ENCODE data around the gene CRYGB. TPM values are rescaled to one million over a fixed set of nuclear protein-coding genes. Genes with fewer than 3 reads are reported as not detected.

CRYGB gene
- total and polyA plus RNA-seq, 10 of the 15 experiments (the other 5 are each of a cell fraction or from before 2014, with no cell fraction given), result not detected

DNA sequence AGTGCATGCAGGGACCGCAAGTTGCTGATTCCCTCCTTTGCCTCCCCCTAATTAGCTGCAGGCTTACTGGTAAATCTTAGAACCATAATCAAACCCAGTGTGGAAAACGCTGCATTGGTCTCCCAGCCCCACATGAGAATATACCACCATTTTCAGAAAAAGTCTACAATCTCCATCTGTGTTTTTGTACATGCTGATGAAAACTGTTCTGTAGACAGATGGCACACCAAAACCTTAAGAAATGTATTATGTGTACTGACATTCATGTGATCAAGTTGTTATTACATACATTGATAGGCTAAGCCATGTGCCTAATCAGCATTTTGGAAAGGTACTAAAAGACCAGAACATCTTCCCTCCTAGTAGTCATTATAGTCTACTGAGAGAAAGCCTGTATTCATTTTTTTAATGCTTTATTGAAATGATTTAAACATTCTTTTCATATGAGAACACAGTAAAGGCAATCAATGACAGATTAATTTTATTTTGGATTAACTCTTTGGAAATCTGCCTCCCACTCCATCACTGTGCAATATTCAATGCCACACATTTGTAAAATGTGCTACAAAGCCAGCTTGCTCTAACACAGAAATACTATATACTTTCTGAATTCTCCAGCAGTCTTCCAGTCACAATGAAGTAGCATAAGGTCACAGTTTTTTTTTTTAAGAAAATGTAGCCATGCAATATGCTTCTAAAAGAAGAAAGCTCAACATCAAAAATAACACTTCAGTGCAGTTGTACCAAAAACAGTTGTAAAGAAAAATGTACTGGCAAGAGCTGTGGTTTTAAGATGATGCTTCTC is 19.2 kb upstream of the CRYGB start (continued):
- TF ChIP-seq, protein P1, sequence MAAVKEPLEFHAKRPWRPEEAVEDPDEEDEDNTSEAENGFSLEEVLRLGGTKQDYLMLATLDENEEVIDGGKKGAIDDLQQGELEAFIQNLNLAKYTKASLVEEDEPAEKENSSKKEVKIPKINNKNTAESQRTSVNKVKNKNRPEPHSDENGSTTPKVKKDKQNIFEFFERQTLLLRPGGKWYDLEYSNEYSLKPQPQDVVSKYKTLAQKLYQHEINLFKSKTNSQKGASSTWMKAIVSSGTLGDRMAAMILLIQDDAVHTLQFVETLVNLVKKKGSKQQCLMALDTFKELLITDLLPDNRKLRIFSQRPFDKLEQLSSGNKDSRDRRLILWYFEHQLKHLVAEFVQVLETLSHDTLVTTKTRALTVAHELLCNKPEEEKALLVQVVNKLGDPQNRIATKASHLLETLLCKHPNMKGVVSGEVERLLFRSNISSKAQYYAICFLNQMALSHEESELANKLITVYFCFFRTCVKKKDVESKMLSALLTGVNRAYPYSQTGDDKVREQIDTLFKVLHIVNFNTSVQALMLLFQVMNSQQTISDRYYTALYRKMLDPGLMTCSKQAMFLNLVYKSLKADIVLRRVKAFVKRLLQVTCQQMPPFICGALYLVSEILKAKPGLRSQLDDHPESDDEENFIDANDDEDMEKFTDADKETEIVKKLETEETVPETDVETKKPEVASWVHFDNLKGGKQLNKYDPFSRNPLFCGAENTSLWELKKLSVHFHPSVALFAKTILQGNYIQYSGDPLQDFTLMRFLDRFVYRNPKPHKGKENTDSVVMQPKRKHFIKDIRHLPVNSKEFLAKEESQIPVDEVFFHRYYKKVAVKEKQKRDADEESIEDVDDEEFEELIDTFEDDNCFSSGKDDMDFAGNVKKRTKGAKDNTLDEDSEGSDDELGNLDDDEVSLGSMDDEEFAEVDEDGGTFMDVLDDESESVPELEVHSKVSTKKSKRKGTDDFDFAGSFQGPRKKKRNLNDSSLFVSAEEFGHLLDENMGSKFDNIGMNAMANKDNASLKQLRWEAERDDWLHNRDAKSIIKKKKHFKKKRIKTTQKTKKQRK (IDR thresholded peaks at IDR 0.05; ENCODE audit: low read depth, low read length), result no peak
- TF ChIP-seq BACH1 (IDR thresholded peaks at IDR 0.05; ENCODE audit: borderline replicate concordance) (no peak), WRNIP1 (IDR thresholded peaks at IDR 0.05; ENCODE audit: borderline replicate concordance, low read depth, low read length) (no peak), GABPA (IDR thresholded peaks at IDR 0.05; ENCODE audit: low read depth) (no peak)
- TF ChIP-seq, protein P2, sequence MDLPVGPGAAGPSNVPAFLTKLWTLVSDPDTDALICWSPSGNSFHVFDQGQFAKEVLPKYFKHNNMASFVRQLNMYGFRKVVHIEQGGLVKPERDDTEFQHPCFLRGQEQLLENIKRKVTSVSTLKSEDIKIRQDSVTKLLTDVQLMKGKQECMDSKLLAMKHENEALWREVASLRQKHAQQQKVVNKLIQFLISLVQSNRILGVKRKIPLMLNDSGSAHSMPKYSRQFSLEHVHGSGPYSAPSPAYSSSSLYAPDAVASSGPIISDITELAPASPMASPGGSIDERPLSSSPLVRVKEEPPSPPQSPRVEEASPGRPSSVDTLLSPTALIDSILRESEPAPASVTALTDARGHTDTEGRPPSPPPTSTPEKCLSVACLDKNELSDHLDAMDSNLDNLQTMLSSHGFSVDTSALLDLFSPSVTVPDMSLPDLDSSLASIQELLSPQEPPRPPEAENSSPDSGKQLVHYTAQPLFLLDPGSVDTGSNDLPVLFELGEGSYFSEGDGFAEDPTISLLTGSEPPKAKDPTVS (IDR thresholded peaks at IDR 0.05; ENCODE audit: low read depth, low read length), result no peak

DNA sequence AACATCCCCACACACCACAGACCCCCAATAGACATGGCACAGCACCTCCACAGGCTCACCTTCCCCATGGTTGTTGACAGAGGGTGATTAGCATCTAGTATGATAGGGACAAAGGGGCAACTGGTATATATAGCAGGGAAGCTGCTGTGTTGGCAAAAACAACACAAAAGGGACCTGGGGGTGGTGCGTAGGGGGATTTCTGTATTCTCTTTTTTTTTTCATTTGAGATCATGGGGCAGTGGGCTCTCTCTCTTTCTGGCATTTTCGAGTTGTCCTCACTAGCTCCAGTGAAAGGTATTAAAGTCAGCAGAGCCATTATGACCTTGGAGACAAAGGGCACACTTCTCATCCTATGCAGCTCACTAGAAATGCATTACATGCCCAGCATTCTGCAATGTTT is 17.5 kb upstream of the CRYGB start, which contains the start of gene CRYGA:
TSS of gene CRYGA (minus strand) at position 101 of the 400 bp plus-strand sequence. CDS start at position 68, 33 bp downstream.
- H3K4me1 ChIP-seq (ENCODE audit: control insufficient read depth, insufficient read depth, low read length), result no peaks in the 10 kb centered on the region
- H3K4me2 ChIP-seq (ENCODE audit: control insufficient read depth, insufficient read depth), result no peak within 1 kb of the TSS
- in situ Hi-C loops (cut with MboI) (no loop called here), intact Hi-C loops (cut with micrococcal nuclease; ENCODE audit: unreplicated experiment) (no loop called here)
- no peak within 1 kb of the TSS for H3K4me3 ChIP-seq
- H3K36me3 ChIP-seq (ENCODE audit: control insufficient read depth in 2 of 2, insufficient read depth in 2 of 2, low read length in 1 of 2), result no peaks in the 10 kb centered on the region
- no peaks in the 10 kb centered on the region for H3K79me2 ChIP-seq (ENCODE audit: control insufficient read depth, insufficient read depth, low read length)
- CTCF ChIA-PET, result interaction anchor here (1.4 kb wide), 1 partner anchor 11 kb away, joined by 4 read pairs; no protein-coding TSS in a partner anchor
- H3K9me3 ChIP-seq (replicated peaks; ENCODE audit: control insufficient read depth, insufficient read depth, low read length), result no peaks in the 10 kb centered on the region
- DNase-seq (ENCODE audit: low read depth, low spot score) (no peak), ATAC-seq (no peak), FAIRE-seq (no peak)
- no TSS peak for BruUV-seq (replicated peaks)
- 27% methylated on average over 2 of the region's 2 CpGs for WGBS (ENCODE audit: insufficient coverage, insufficient replicate concordance, low lambda C conversion rate, missing lambda C conversion rate)
- no peaks in the 10 kb centered on the region for H3K27me3 ChIP-seq (replicated peaks in 1 of 2; ENCODE audit: control insufficient read depth in 2 of 2, insufficient read depth in 2 of 2, low read length in 1 of 2)
- no peak within 1 kb of the TSS for H3K27ac ChIP-seq (ENCODE audit: control insufficient read depth, insufficient read depth)
- H4K20me1 ChIP-seq (ENCODE audit: control insufficient read depth, insufficient read depth), result no peaks in the 10 kb centered on the region
- SMC1A ChIA-PET (ENCODE audit: uncharacterized antibody, unreplicated experiment), result interaction anchor here (0.9 kb wide), 1 partner anchor 1228 kb away, joined by 3 read pairs; no protein-coding TSS in a partner anchor
- no peak within 1 kb of the TSS for H2AFZ ChIP-seq (ENCODE audit: control insufficient read depth, low read depth, low read length)
- POLR2A ChIA-PET, result no interaction called here
- RAD21 ChIA-PET (ENCODE audit: unreplicated experiment), result no interaction called here
- no peak within 1 kb of the TSS for H3K9ac ChIP-seq (ENCODE audit: control insufficient read depth, insufficient read depth, low read length)
- TF ChIP-seq FOS (IDR thresholded peaks at IDR 0.05; ENCODE audit: borderline replicate concordance, extremely low read depth, insufficient read length) (no peak), NR2F1 (conservative IDR thresholded peaks at IDR 0.05) (no peak), CBX3 (IDR thresholded peaks at IDR 0.05; ENCODE audit: borderline replicate concordance, low read depth) (no peak), MXI1 (IDR thresholded peaks at IDR 0.05; ENCODE audit: low read depth, low read length) (no peak), NRF1 (conservative IDR thresholded peaks at IDR 0.05; ENCODE audit: low read depth, low read length) (no peak), SMARCA5 (IDR thresholded peaks at IDR 0.05) (no peak), TCF3 (IDR thresholded peaks at IDR 0.05; ENCODE audit: borderline replicate concordance, insufficient read depth, low read depth, low read length) (no peak), NFXL1 (IDR thresholded peaks at IDR 0.05; ENCODE audit: borderline replicate concordance) (no peak)
- TF ChIP-seq, protein P3, sequence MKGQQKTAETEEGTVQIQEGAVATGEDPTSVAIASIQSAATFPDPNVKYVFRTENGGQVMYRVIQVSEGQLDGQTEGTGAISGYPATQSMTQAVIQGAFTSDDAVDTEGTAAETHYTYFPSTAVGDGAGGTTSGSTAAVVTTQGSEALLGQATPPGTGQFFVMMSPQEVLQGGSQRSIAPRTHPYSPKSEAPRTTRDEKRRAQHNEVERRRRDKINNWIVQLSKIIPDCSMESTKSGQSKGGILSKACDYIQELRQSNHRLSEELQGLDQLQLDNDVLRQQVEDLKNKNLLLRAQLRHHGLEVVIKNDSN (IDR thresholded peaks at IDR 0.05; ENCODE audit: borderline replicate concordance, extremely low read length, insufficient read depth, low read depth, low read length), result no peak
